Measurements from ENCODE around the gene BCL2L12. TPM values are rescaled to one million over a fixed set of nuclear protein-coding genes. Genes with fewer than 3 reads are reported as not detected.
"Not testable (repeated sequence)": the region's sequence is repeated elsewhere in the genome, so short reads cannot be mapped to it uniquely, and the experiment has no call there.

Gene BCL2L12
- total RNA-seq, 1 experiment from 2014 or later = 14.1 TPM

DNA sequence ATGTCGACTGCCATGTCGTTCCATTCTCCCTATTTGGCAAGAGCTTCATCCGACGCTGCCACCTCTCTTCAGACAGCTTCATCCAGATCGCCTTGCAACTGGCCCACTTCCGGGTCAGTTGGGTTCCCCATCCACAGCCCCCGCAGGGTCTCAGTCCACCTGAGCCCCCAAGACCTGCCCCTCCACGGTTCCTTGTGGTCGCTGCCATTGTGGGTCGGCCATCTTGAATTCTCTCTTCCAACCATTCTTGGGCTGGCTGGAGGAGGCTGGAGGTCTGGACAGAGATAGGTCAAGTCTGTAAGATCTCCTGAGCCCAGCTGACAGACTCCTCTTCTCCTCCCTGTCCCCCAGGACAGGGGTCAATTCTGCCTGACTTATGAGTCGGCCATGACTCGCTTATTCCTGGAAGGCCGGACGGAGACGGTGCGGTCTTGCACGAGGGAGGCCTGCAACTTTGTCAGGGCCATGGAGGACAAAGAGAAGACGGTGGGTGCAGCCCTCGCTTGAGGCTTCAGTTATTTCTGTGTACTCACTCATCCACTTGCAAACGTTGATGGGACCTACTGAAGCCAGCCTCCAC is 44.7 kb downstream of the BCL2L12 start:
- DNase-seq (ENCODE audit: low read depth) = peak; percentile 87

DNA sequence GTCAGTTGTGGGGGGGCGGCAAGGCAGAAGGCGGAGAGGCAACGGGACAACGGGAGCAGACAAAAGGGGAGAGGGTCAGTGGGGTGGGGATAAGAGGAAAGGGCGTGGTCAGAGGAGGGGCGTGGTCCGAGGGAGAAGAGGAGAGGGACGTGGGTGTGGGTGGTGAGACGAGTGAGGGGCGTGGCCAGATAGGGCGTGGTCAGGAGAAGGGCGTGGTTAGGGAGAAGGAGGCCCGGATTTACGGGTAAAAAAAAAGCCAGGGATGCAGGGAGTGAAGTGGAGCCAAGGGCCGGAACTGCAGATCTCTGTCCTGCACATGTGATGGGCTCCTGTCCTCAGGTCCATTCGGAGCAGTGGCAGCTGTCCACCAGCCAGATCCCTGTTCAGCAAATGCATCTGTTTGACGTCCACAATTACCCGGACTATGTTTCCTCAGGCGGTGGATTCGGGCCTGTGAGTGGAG is 46.7 kb downstream of the BCL2L12 start:
- DNase-seq (ENCODE audit: low read depth) = no peak

DNA sequence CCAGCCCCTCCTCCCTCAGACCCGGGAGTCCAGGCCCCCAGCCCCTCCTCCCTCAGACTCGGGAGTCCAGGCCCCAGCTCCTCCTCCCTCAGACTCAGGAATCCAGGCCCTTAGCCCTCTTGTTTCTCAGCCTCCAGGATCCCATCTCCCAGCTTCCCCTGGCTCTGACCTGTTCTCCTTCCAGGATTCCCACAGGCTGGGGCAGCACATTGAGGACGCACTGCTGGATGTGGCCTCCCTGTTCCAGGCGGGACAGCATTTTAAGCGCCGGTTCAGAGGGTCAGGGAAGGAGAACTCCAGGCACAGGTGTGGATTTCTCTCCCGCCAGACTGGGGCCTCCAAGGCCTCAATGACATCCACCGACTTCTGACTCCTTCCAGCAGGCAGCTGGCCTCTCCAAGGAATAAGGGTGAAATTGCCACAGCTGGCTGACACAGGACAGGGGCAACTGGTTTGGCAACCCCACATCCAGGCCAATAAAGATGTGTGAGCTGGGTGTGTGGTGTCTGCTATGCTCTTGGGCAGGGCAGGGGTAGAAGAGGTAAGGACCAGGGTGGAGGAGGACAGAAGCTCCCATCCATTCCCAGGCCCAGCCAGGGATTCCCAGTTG is 47.6 kb downstream of the BCL2L12 start:
- no peak for DNase-seq (ENCODE audit: low read depth)

DNA sequence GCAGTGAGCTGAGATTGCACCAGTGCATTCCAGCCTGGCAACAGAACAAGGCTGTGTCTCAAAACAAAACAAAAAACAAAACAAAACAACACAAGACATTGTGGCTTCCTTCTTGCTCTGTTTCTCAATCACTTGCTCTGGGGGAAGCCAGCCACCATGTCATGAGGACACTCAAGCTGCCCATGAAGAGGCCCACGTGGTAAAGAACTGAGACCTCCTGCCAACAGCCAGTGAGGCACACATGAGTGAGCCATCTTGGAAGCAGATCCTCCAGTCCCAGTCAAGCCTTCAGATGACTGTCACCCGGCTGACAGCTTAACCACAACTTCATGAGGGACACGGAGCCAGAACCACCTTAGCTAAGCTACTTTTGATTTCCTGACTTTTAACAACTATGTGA is 50.4 kb downstream of the BCL2L12 start:
- peak; percentile 26 for DNase-seq (ENCODE audit: low read depth)

DNA sequence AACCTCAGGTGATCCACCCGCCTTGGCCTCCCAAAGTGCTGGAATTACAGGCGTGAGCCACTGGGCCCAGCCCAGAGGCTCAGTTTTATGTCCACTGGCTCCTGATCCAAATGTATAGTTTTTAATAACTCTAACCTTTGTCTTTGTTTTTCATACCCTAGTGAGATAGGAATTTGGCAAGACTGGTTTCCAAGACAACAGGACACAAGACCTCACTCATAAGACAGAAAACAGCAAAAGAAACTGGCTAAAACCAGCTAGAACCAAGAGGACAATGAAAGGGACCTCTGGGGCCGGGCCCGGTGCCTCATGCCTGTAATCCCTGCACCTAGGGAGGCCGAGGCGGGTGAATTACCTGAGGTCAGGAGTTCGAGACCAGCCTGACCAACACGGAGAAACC is 52.8 kb downstream of the BCL2L12 start:
- DNase-seq (ENCODE audit: low read depth) = peak; percentile 52

DNA sequence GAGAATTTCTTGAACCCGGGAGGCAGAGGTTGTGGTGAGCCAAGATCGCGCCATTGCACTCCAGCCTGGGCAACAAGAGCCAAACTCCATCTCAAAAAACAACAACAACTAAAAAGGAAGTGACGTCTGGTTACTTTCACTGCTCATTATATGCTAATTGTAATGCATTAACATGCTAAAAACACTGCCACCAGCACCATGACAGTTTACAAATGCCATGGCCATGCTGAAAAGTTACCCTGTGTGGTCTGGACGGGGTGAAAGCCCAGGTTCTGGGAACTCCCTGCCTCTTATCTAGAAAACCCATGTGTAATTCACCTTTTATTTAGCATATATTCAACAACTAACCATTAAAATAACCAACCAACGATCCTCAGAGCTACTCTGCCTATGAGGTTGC is 53.3 kb downstream of the BCL2L12 start:
- no peak for DNase-seq (ENCODE audit: low read depth)

DNA sequence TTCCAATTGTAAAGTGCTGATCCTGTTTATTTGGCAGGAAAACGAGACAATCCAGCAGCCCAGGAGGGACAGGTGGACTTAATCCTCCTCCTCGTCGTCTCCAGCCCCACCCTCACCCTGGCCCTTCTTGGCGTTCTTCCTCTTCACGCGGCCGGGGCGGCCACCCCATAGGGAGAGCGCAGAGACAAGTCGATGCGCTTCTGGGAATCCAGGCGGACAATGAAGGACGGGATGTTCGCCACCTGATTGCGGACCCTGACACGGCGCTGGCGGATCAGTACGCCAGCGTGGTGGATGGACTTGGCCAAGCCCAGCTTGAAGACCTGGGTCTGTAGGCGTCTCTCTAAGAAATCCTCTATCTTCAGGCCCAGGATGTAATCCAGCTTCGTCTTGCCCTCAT is 53.7 kb downstream of the BCL2L12 start:
- DNase-seq (ENCODE audit: low read depth) = not testable (repeated sequence)

Other genes with a start within 250 kb of the BCL2L12 start
- not detected in 2 replicates for gene PTH2, start 242.5 kb upstream of the BCL2L12 start, total RNA-seq (2014; rRNA removed; shearing (Covaris generic))
- not detected in 2 replicates for gene GFY, start 240.5 kb upstream of the BCL2L12 start, total RNA-seq (2014; rRNA removed; shearing (Covaris generic))
- 0.57 TPM in 1 of 2 replicates, not detected in the other for gene SLC17A7, start 224.4 kb upstream of the BCL2L12 start, total RNA-seq (2014; rRNA removed; shearing (Covaris generic))
- gene PIH1D1, start 214.1 kb upstream of the BCL2L12 start, total RNA-seq (2014; rRNA removed; shearing (Covaris generic)) = 92.9 and 115 TPM in 2 replicates
- gene ALDH16A1, start 212.7 kb upstream of the BCL2L12 start, total RNA-seq (2014; rRNA removed; shearing (Covaris generic)) = 12.9 and 27.9 TPM in 2 replicates
- 5.2 and 17.6 TPM in 2 replicates for gene FLT3LG, start 191.7 kb upstream of the BCL2L12 start, total RNA-seq (2014; rRNA removed; shearing (Covaris generic))
- 1,082 and 1,258 TPM in 2 replicates for gene RPL13A, start 178.3 kb upstream of the BCL2L12 start, total RNA-seq (2014; rRNA removed; shearing (Covaris generic))
- 2,832 and 3,734 TPM in 2 replicates for gene RPS11, start 169.5 kb upstream of the BCL2L12 start, total RNA-seq (2014; rRNA removed; shearing (Covaris generic))
- gene FCGRT, start 153.3 kb upstream of the BCL2L12 start, total RNA-seq (2014; rRNA removed; shearing (Covaris generic)) = 40.3 and 44.5 TPM in 2 replicates
- gene RCN3, start 137.9 kb upstream of the BCL2L12 start, total RNA-seq (2014; rRNA removed; shearing (Covaris generic)) = 36.5 and 52.5 TPM in 2 replicates
- 122 and 129 TPM in 2 replicates for gene NOSIP, start 85.4 kb upstream of the BCL2L12 start, total RNA-seq (2014; rRNA removed; shearing (Covaris generic))
- gene PRRG2, start 84.6 kb upstream of the BCL2L12 start, total RNA-seq (2014; rRNA removed; shearing (Covaris generic)) = 0.17 TPM in 1 of 2 replicates, not detected in the other
- gene PRR12, start 74.8 kb upstream of the BCL2L12 start, total RNA-seq (2014; rRNA removed; shearing (Covaris generic)) = 1.3 and 4.5 TPM in 2 replicates
- gene RRAS, start 25.8 kb upstream of the BCL2L12 start, total RNA-seq (2014; rRNA removed; shearing (Covaris generic)) = 28.9 and 43.3 TPM in 2 replicates
- 9.9 and 26.5 TPM in 2 replicates for gene SCAF1, start 23.7 kb upstream of the BCL2L12 start, total RNA-seq (2014; rRNA removed; shearing (Covaris generic))
- gene IRF3, start 76 bp upstream of the BCL2L12 start, total RNA-seq (2014; rRNA removed; shearing (Covaris generic)) = 146 and 186 TPM in 2 replicates
- gene PRMT1, start 11.3 kb downstream of the BCL2L12 start, total RNA-seq (2014; rRNA removed; shearing (Covaris generic)) = 208 and 209 TPM in 2 replicates
- gene ADM5, start 23.7 kb downstream of the BCL2L12 start, total RNA-seq (2014; rRNA removed; shearing (Covaris generic)) = 0.20 and 0.34 TPM in 2 replicates
- 21.1 and 26.7 TPM in 2 replicates for gene CPT1C, start 25.2 kb downstream of the BCL2L12 start, total RNA-seq (2014; rRNA removed; shearing (Covaris generic))
- not detected in 2 replicates for gene TSKS, start 97.4 kb downstream of the BCL2L12 start, total RNA-seq (2014; rRNA removed; shearing (Covaris generic))
- gene AP2A1, start 101.1 kb downstream of the BCL2L12 start, total RNA-seq (2014; rRNA removed; shearing (Covaris generic)) = 74.4 and 113 TPM in 2 replicates
- 23.2 and 28.6 TPM in 2 replicates for gene FUZ, start 147.4 kb downstream of the BCL2L12 start, total RNA-seq (2014; rRNA removed; shearing (Covaris generic))
- gene MED25, start 152.4 kb downstream of the BCL2L12 start, total RNA-seq (2014; rRNA removed; shearing (Covaris generic)) = 30.2 and 45.6 TPM in 2 replicates
- 94.0 and 107 TPM in 2 replicates for gene PTOV1, start 185.2 kb downstream of the BCL2L12 start, total RNA-seq (2014; rRNA removed; shearing (Covaris generic))
- 19.1 and 23.9 TPM in 2 replicates for gene PNKP, start 201.6 kb downstream of the BCL2L12 start, total RNA-seq (2014; rRNA removed; shearing (Covaris generic))
- 13.6 and 14.8 TPM in 2 replicates for gene AKT1S1, start 211.4 kb downstream of the BCL2L12 start, total RNA-seq (2014; rRNA removed; shearing (Covaris generic))
- 8.3 and 12.2 TPM in 2 replicates for gene TBC1D17, start 211.8 kb downstream of the BCL2L12 start, total RNA-seq (2014; rRNA removed; shearing (Covaris generic))
- 5.9 and 12.5 TPM in 2 replicates for gene IL4I1, start 231.0 kb downstream of the BCL2L12 start, total RNA-seq (2014; rRNA removed; shearing (Covaris generic))

Measured in M059J (cell line).